Measurements from ENCODE around the gene C16orf92. TPM values are rescaled to one million over a fixed set of nuclear protein-coding genes. Genes with fewer than 3 reads are reported as not detected.

The C16orf92 gene
- total and polyA plus RNA-seq, 2 experiments from 2014 or later, result 0.34 TPM; not detected in 1

- no peaks in the 10 kb centered on the region for H3K27me3 ChIP-seq (ENCODE audit: insufficient read depth)
- no peak for ATAC-seq
- no peaks in the 10 kb centered on the region for H3K9me2 ChIP-seq (ENCODE audit: insufficient read depth)
- peaks cover 7% of the 10 kb centered on the region; the same call in 1 of the 2 replicates for H3K79me2 ChIP-seq (replicated peaks; ENCODE audit: insufficient read depth)
- Mint-ChIP-seq H3K4me1 (peaks cover 33% of the 10 kb centered on the region), H3K36me3 (ENCODE audit: low read depth) (peaks cover 36% of the 10 kb centered on the region), H3K4me3 (peak overlapping the region; percentile 98), H3K27me3 (ENCODE audit: insufficient read depth, low read depth, poor library complexity) (peaks cover 13% of the 10 kb centered on the region), H3K9me3 (peaks cover 2% of the 10 kb centered on the region; the same call in 2 of the 3 replicates), H3K27ac (peak overlapping the region; percentile 98; the same call in 1 of the 2 replicates)
- peak overlapping the region; percentile 96 for H2AFZ ChIP-seq
- H4K20me1 ChIP-seq (replicated peaks; ENCODE audit: insufficient read depth), result peaks cover 10% of the 10 kb centered on the region; the same call in 1 of the 2 replicates
- no peak for DNase-seq (ENCODE audit: low spot score)
- peak overlapping the region; percentile 94 for H3K4me2 ChIP-seq
- peaks cover 28% of the 10 kb centered on the region for H3K4me1 ChIP-seq (ENCODE audit: insufficient read depth)
- peaks cover 5% of the 10 kb centered on the region; the same call in 1 of the 2 replicates for H3K36me3 ChIP-seq (ENCODE audit: insufficient read depth)
- TF ChIP-seq CREB1 (CRISPR knock-in tag; IDR thresholded peaks at IDR 0.05; ENCODE audit: low read depth) (no peak), NANOG (IDR thresholded peaks at IDR 0.05; ENCODE audit: borderline replicate concordance) (no peak), ZNF331 (CRISPR knock-in tag; IDR thresholded peaks at IDR 0.05; ENCODE audit: low read depth) (no peak), JUNB (IDR thresholded peaks at IDR 0.05; ENCODE audit: unreplicated experiment) (no peak), ZNF462 (CRISPR knock-in tag; IDR thresholded peaks at IDR 0.05) (no peak), CTCF (conservative IDR thresholded peaks at IDR 0.05; ENCODE audit: low read depth in 2 of 2) (no peak), STAT1 (IDR thresholded peaks at IDR 0.05; ENCODE audit: unreplicated experiment) (no peak), ZNF114 (CRISPR knock-in tag; IDR thresholded peaks at IDR 0.05) (no peak), ETS1 (IDR thresholded peaks at IDR 0.05) (no peak), EZH2 (IDR thresholded peaks at IDR 0.05; ENCODE audit: low read depth, unreplicated experiment) (no peak), REST (IDR thresholded peaks at IDR 0.05; ENCODE audit: unreplicated experiment) (no peak), POLR2AphosphoS5 (IDR thresholded peaks at IDR 0.05; ENCODE audit: low read depth) (no peak), EZH2phosphoT487 (IDR thresholded peaks at IDR 0.05; ENCODE audit: unreplicated experiment) (no peak)
- H3K27ac ChIP-seq (ENCODE audit: low read depth), result peak overlapping the region; percentile 45; the same call in 1 of the 2 replicates
- H3K4me3 ChIP-seq, result peak overlapping the region; percentile 94
- H3F3A ChIP-seq (replicated peaks; ENCODE audit: low read depth), result peaks cover 20% of the 10 kb centered on the region
Observed at GRCh38 chr16:29996766-29997250, 26.2 kb upstream of the C16orf92 start.
